GM19025 (cell line): Measurements from ENCODE around the gene HHAT.

Experiments
- ATAC-seq: cut with Tn5 transposase; IDR thresholded peaks from one replicate; pipeline ENCODE4 v1.9.1; 2021; ENCODE audit warnings: mild to moderate bottlenecking, low read depth, moderate library complexity; ENCODE audit not compliant: unreplicated experiment

HHAT gene

GRCh38 chr1:210663730-210664573 is 335.2 kb downstream of the HHAT start:
- no peak for ATAC-seq

GRCh38 chr1:210669951-210670350 is 341.2 kb downstream of the HHAT start:
- ATAC-seq: no peak

GRCh38 chr1:210674151-210674550 is 345.4 kb downstream of the HHAT start:
- no peak for ATAC-seq

GRCh38 chr1:210676539-210676938 is 347.8 kb downstream of the HHAT start:
- no peak for ATAC-seq

GRCh38 chr1:210677533-210677932 is 348.8 kb downstream of the HHAT start:
- no peak for ATAC-seq

GRCh38 chr1:210678306-210678705 is 349.6 kb downstream of the HHAT start:
- no peak for ATAC-seq

- no peak for ATAC-seq
Observed at GRCh38 chr1:210681158-210681557, 352.5 kb downstream of the HHAT start.

- no peak for ATAC-seq
Observed at GRCh38 chr1:210683403-210684047, 354.8 kb downstream of the HHAT start.

GRCh38 chr1:210684466-210685294 is 356.0 kb downstream of the HHAT start:
- ATAC-seq: peak; percentile 90

- no peak for ATAC-seq
Observed at GRCh38 chr1:210685295-210685650, 356.6 kb downstream of the HHAT start.

GRCh38 chr1:210686841-210687240 is 358.1 kb downstream of the HHAT start:
- no peak for ATAC-seq

GRCh38 chr1:210687582-210688279 is 359.0 kb downstream of the HHAT start:
- no peak for ATAC-seq

GRCh38 chr1:210688512-210689234 is 360.0 kb downstream of the HHAT start:
- no peak for ATAC-seq

GRCh38 chr1:210689826-210690225 is 361.1 kb downstream of the HHAT start:
- no peak for ATAC-seq

- no peak for ATAC-seq
Observed at GRCh38 chr1:210690236-210690635, 361.5 kb downstream of the HHAT start.

GRCh38 chr1:210691039-210691610 is 362.4 kb downstream of the HHAT start:
- ATAC-seq: no peak

GRCh38 chr1:210692796-210693195 is 364.1 kb downstream of the HHAT start:
- no peak for ATAC-seq

GRCh38 chr1:210695026-210695425 is 366.3 kb downstream of the HHAT start:
- no peak for ATAC-seq

GRCh38 chr1:210696709-210697108 is 368.0 kb downstream of the HHAT start:
- peak; percentile 80 for ATAC-seq

GRCh38 chr1:210697185-210697584 is 368.5 kb downstream of the HHAT start:
- ATAC-seq: no peak
